ENCODE data around the gene PCDHA11.
"Not testable (repeated sequence)": the region's sequence is repeated elsewhere in the genome, so short reads cannot be mapped to it uniquely, and the experiment has no call there.

The PCDHA11 gene, protein sequence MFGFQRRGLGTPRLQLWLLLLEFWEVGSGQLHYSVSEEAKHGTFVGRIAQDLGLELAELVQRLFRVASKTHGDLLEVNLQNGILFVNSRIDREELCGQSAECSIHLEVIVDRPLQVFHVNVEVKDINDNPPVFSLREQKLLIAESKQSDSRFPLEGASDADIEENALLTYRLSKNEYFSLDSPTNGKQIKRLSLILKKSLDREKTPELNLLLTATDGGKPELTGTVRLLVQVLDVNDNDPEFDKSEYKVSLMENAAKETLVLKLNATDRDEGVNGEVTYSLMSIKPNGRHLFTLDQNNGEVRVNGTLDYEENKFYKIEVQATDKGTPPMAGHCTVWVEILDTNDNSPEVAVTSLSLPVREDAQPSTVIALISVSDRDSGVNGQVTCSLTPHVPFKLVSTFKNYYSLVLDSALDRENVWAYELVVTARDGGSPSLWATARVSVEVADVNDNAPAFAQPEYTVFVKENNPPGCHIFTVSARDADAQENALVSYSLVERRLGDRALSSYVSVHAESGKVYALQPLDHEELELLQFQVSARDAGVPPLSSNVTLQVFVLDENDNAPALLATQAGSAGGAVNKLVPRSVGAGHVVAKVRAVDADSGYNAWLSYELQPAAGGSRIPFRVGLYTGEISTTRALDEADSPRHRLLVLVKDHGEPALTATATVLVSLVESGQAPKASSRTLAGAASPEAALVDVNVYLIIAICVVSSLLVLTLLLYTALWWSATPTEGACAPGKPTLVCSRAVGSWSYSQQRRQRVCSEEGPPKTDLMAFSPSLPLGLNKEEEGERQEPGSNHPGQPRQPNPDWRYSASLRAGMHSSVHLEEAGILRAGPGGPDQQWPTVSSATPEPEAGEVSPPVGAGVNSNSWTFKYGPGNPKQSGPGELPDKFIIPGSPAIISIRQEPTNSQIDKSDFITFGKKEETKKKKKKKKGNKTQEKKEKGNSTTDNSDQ

DNA sequence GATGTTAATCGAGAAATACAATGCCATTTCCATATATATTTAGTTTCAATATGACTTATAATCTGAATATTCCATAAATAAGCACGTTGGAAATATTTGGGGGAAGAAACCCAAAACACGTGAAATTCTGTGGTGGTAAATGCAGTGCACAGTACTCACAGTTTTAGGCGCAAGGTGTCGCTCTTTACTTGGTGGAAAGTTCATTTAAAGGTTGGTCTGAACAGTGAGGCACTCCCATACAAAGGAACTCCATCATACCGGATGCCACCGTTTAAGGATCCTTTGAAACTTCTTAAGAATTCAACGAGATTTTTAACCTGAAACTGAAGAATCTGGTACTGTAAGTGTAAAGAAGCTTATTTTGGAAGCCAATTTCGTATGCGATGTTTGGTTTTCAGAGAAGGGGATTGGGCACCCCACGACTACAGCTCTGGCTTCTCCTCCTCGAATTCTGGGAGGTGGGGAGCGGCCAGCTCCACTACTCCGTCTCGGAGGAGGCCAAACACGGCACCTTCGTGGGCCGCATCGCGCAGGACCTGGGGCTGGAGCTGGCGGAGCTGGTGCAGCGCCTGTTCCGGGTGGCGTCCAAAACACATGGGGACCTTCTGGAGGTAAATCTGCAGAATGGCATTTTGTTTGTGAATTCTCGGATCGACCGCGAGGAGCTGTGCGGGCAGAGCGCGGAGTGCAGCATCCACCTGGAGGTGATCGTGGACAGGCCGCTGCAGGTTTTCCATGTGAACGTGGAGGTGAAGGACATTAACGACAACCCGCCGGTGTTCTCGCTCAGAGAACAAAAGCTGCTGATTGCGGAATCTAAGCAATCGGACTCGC, at the start of gene PCDHA11:
TSS of gene PCDHA11 (plus strand) at position 237 of the 834 bp plus-strand sequence. CDS start at position 384, 147 bp downstream.
- DNase-seq: no peak

DNA sequence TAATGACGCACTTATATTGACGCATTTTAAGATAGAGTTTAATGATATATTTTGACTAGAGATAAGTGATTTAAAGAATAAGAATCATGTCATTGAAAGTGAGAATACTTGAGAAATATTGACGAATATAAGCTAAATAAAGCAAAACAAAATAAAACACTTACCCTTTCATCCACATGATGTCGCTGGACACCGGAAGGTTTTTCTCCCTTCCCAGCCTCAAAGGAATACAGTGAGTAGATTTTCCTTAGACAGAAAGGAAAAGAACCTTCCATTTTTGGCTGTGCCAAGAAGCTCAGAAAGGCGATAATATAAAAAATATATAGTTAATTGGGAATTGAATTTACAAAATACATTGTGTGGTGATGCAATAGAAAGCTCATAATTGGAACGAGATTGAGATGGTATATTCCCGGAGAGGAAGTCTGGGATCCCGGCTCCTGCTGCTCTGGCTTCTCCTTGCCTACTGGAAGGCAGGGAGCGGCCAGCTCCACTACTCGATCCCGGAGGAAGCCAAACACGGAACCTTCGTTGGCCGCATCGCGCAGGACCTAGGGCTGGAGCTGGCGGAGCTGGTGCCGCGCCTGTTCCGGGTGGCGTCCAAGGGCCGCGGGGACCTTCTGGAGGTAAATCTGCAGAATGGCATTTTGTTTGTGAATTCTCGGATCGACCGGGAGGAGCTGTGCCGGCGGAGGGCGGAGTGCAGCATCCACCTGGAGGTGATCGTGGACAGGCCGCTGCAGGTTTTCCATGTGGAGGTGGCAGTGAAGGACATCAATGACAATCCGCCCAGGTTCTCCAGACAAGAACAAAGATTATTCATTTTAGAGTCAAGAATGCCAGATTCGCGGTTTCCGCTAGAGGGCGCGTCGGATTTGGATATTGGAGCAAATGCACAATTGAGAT, 47.1 kb upstream of the PCDHA11 start, which contains the start of gene PCDHA5:
TSS of gene PCDHA5 (plus strand) at position 239 of the 906 bp plus-strand sequence.
- DNase-seq: peak; percentile 51

DNA sequence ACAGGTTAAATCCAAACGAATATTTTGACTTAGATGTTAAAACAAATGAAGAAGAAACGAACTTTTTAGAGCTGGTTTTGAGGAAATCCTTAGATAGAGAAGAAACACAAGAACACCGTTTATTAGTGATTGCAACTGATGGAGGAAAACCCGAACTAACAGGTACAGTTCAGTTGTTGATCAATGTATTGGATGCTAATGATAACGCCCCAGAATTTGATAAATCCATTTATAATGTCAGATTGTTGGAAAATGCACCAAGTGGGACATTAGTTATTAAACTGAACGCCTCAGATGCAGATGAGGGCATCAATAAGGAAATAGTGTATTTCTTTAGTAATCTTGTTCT, 46.5 kb upstream of the PCDHA11 start:
- no peak for DNase-seq

DNA sequence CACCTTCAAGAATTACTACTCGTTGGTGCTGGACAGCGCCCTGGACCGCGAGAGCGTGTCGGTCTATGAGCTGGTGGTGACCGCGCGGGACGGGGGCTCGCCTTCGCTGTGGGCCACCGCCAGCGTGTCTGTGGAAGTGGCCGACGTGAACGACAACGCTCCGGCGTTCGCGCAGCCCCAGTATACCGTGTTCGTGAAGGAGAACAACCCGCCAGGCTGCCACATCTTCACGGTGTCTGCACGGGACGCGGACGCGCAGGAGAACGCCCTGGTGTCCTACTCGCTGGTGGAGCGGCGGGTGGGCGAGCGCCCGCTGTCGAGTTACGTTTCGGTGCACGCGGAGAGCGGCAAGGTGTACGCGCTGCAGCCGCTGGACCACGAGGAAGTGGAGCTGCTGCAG, 45.8 kb upstream of the PCDHA11 start:
- DNase-seq: not testable (repeated sequence)

DNA sequence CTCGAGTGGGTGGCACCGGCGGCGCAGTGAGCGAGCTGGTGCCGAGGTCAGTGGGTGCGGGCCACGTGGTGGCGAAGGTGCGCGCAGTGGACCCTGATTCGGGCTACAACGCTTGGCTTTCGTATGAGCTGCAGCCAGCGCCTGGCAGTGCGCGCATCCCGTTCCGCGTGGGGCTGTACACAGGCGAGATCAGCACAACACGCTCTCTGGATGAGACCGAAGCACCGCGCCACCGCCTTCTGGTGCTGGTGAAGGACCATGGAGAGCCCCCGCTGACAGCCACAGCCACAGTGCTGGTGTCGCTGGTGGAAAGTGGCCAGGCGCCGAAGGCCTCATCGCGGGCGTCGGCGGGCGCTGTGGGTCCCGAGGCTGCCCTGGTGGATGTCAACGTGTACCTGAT, 45.3 kb upstream of the PCDHA11 start:
- no peak for DNase-seq

DNA sequence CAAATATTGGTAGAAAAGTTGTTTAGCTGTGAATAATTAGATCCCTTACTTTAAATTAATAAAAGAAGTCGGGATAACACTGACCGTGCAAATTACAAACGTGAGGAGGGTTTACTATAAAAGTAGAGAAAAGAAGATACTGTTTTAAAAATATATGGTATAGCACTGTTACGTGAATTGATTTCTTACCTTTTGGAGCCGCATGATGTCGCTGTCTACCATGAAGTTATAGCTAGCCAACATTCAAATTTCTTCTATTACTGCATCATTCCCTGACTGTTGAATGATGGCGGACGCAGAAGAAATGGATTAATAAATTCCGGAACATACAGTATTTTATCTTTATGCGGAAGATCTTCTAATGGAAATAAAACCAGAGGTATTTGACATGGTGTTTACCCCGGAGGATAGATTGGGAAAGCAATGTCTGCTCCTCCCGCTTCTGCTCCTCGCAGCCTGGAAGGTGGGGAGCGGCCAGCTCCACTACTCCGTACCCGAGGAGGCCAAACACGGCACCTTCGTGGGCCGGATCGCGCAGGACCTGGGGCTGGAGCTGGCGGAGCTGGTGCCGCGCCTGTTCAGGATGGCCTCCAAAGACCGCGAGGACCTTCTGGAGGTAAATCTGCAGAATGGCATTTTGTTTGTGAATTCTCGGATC, 40.9 kb upstream of the PCDHA11 start, which contains the start of gene PCDHA6:
TSS of gene PCDHA6 (plus strand) at position 257 of the 658 bp plus-strand sequence. CDS start at position 389, 132 bp downstream.
- DNase-seq: no peak

DNA sequence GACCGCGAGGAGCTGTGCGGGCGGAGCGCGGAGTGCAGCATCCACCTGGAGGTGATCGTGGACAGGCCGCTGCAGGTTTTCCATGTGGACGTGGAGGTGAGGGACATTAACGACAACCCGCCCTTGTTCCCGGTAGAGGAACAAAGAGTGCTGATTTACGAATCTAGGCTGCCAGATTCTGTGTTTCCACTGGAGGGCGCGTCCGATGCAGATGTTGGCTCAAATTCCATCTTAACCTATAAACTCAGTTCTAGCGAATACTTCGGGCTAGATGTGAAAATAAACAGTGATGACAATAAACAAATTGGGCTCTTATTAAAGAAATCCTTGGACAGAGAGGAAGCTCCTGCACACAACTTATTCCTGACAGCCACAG, 40.4 kb upstream of the PCDHA11 start:
- DNase-seq: no peak

DNA sequence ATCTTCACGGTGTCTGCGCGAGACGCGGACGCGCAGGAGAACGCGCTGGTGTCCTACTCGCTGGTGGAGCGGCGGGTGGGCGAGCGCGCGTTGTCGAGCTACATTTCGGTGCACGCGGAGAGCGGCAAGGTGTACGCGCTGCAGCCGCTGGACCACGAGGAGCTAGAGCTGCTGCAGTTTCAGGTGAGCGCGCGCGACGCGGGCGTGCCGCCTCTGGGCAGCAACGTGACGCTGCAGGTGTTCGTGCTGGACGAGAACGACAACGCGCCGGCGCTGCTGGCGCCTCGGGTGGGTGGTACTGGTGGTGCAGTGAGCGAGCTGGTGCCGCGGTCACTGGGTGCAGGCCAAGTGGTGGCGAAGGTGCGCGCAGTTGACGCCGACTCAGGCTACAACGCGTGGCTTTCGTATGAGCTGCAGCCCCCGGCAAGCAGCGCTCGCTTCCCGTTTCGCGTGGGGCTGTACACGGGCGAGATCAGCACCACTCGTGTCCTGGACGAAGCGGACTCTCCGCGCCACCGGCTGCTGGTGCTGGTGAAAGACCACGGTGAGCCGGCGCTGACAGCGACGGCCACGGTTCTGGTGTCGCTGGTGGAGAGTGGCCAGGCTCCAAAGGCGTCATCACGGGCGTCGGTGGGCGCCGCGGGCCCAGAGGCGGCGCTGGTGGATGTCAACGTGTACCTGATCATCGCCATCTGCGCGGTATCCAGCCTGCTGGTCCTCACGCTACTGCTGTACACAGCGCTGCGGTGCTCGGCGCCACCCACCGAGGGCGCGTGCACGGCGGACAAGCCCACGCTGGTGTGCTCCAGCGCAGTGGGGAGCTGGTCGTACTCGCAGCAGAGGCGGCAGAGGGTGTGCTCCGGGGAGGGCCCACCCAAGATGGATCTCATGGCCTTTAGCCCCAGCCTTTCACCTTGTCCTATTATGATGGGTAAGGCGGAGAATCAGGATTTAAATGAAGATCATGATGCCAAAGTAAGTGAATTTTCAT, 39.0 kb upstream of the PCDHA11 start:
- not testable (repeated sequence) for DNase-seq

DNA sequence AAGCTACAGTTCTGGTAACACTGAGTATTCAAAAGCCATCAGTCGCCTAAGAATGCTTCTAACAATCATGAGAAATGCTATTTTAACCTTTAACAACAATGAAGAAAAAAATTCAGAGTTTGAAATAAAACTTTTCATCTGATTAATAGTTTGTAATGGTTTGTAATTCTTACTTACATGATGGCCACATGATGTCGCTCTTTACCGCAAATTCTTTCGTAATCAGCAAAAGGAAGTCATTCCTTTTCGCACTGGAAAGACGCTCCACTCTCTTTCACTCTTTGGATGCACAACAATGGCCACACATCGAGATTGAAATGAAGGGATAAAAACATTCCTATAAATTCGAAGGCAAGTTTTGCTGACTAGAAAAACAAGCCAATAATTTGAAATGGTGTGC, 34.8 kb upstream of the PCDHA11 start, which contains the start of gene PCDHA7:
TSS of gene PCDHA7 (plus strand) at position 277 of the 400 bp plus-strand sequence. CDS start at position 392, 115 bp downstream.
- no peak for DNase-seq

DNA sequence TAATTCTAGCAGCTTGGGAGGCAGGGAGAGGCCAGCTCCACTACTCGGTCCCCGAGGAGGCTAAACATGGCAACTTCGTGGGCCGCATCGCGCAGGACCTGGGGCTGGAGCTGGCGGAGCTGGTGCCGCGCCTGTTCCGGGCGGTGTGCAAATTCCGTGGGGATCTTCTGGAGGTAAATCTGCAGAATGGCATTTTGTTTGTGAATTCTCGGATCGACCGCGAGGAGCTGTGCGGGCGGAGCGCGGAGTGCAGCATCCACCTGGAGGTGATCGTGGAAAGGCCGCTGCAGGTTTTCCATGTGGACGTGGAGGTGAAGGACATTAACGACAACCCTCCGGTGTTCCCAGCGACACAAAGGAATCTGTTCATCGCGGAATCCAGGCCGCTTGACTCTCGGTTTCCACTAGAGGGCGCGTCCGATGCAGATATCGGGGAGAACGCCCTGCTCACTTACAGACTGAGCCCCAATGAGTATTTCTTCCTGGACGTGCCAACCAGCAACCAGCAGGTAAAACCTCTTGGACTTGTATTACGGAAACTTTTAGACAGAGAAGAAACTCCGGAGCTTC, 34.2 kb upstream of the PCDHA11 start:
- DNase-seq: not testable (repeated sequence)

DNA sequence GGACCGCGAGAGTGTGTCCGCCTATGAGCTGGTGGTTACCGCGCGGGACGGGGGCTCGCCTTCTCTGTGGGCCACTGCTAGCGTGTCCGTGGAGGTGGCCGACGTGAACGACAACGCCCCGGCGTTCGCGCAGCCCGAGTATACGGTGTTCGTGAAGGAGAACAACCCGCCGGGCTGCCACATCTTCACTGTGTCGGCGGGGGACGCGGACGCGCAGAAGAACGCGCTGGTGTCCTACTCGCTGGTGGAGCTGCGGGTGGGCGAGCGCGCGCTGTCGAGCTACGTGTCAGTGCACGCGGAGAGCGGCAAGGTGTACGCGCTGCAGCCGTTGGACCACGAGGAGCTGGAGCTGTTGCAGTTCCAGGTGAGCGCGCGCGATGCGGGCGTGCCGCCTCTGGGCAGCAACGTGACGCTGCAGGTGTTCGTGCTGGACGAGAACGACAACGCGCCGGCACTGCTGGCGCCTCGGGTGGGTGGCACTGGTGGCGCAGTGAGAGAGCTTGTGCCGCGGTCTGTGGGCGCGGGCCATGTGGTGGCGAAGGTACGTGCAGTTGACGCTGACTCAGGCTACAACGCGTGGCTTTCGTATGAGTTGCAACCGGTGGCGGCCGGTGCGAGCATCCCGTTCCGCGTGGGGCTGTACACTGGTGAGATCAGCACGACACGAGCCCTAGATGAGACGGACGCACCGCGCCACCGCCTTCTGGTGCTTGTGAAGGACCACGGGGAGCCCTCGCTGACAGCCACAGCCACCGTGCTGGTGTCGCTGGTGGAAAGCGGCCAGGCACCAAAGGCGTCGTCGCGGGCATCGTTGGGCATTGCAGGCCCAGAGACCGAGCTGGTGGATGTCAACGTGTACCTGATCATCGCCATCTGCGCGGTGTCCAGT, 32.9 kb upstream of the PCDHA11 start:
- DNase-seq: no peak

DNA sequence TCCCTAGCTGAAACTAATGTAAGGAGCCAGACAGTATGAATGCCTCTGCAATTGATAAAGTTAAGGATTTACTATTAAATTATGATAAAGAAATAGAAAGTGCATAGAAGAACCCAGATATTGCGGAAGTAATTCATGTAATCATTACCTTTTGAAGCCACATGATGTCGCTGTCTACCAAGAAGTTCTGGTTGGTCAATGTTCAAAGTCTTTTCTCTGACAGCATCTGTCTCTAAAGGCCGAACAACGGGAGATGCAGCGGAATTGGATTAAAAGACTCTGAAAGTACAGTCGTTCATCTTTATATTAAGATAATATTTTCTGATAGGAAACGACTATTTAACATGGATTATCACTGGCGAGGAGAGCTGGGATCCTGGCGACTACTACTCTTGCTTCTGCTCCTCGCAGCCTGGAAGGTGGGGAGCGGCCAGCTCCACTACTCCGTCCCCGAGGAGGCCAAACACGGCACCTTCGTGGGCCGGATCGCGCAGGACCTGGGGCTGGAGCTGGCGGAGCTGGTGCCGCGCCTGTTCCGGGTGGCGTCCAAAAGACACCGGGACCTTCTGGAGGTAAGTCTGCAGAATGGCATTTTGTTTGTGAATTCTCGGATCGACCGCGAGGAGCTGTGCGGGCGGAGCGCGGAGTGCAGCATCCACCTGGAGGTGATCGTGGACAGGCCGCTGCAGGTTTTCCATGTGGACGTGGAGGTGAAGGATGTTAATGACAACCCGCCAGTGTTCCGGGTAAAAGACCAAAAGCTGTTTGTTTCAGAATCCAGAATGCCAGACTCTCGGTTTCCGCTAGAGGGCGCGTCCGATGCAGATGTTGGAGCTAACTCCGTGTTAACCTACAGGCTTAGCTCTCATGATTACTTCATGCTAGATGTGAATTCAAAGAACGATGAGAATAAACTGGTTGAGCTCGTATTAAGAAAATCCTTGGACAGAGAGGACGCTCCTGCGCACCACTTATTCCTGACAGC, 27.5 kb upstream of the PCDHA11 start, which contains the start of gene PCDHA8:
TSS of gene PCDHA8 (plus strand) at position 210 of the 985 bp plus-strand sequence. CDS start at position 345, 135 bp downstream.
- peak; percentile 22 for DNase-seq

DNA sequence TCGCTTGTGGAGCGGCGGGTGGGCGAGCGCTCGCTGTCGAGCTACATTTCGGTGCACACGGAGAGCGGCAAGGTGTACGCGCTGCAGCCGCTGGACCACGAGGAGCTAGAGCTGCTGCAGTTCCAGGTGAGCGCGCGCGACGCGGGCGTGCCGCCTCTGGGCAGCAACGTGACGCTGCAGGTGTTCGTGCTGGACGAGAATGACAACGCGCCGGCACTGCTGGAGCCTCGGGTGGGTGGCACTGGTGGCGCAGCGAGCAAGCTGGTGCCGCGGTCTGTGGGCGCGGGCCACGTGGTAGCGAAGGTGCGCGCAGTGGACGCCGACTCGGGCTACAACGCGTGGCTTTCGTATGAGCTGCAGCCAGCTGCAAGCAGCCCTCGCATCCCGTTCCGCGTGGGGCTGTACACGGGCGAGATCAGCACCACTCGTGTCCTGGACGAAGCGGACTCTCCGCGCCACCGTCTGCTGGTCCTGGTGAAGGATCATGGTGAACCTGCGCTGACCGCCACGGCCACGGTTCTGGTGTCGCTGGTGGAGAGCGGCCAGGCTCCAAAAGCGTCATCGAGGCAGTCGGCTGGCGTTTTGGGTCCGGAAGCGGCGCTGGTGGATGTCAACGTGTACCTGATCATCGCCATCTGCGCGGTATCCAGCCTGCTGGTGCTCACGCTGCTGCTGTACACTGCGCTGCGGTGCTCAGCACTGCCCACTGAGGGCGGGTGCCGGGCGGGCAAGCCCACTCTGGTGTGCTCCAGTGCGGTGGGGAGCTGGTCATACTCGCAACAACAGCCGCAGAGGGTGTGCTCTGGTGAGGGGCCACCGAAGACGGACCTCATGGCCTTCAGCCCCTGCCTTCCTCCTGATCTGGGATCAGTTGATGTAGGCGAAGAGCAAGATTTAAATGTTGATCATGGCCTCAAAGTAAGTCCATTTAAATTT, 25.7 kb upstream of the PCDHA11 start:
- no peak for DNase-seq

DNA sequence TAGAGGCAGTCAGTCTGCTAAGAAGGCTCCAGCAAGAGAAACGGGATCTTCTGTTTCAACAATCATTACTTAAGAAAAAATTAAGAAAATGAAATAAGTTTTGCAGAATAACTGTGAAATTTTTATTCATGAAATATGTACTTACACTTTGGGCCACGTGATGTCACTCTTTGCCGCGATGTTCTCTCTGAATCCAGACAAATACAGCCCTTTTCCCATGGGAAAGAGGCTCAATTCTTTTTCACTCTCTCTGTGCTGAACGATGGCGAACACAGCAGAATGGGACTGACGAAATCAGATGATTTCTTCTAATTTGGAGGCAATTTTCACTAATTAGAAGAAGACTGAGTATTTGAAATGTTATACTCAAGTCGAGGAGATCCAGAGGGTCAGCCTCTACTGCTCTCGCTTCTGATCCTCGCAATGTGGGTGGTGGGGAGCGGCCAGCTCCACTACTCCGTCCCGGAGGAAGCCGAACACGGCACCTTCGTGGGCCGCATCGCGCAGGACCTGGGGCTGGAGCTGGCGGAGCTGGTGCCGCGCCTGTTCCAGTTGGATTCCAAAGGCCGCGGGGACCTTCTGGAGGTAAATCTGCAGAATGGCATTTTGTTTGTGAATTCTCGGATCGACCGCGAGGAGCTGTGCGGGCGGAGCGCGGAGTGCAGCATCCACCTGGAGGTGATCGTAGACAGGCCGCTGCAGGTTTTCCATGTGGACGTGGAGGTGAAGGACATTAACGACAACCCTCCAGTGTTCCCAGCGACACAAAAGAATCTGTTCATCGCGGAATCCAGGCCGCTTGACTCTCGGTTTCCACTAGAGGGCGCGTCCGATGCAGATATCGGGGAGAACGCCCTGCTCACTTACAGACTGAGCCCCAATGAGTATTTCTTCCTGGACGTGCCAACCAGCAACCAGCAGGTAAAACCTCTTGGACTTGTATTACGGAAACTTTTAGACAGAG, 20.3 kb upstream of the PCDHA11 start, which contains the start of gene PCDHA9:
TSS of gene PCDHA9 (plus strand) at position 244 of the 964 bp plus-strand sequence. CDS start at position 358, 114 bp downstream.
- DNase-seq: not testable (repeated sequence)

All from stimulated activated CD4-positive, alpha-beta T cell treated with anti-CD3 and anti-CD28 coated beads, Interleukin-15, amount 100 ng/mL, for 24 hours (primary cell).